Smooth muscle cell (in vitro differentiated cells): ENCODE measurements around the gene DAPK1. TPM values are rescaled to one million over a fixed set of nuclear protein-coding genes. Genes with fewer than 3 reads are reported as not detected.

ENCODE experiments used
- DNase-seq: peaks from one replicate; lab custom pipeline; 2025; ENCODE audit not compliant: unreplicated experiment; lab: John Stamatoyannopoulos, UW
- H2AFZ ChIP-seq: fragments of 200-600 bp; sonication (generic); 2 replicates; pipeline ENCODE4 v1.6.0; 2016; ENCODE audit warnings: antibody characterized with exemption, low read depth, mild to moderate bottlenecking
- H3F3A ChIP-seq: fragments of 200-600 bp; sonication (generic); 2 replicates; pipeline ENCODE4 v1.6.0; 2017; ENCODE audit warnings: antibody characterized with exemption, low read depth
- H3K27ac ChIP-seq: fragments of 200-600 bp; sonication (generic); 2 replicates; pipeline ENCODE4 v1.5.1; 2016; ENCODE audit warnings: low read depth, mild to moderate bottlenecking
- H3K27me3 ChIP-seq: fragments of 200-600 bp; sonication (generic); 2 replicates; pipeline ENCODE4 v1.6.1; 2016; ENCODE audit warnings: low read depth, mild to moderate bottlenecking
- H3K36me3 ChIP-seq: fragments of 200-600 bp; sonication (generic); 2 replicates; pipeline ENCODE4 v1.5.1; 2016; ENCODE audit warnings: low read depth
- H3K4me1 ChIP-seq: fragments of 200-600 bp; sonication (generic); 2 replicates; pipeline ENCODE4 v1.5.1; 2016; ENCODE audit warnings: low read depth
- H3K4me2 ChIP-seq: fragments of 200-600 bp; sonication (generic); 2 replicates; pipeline ENCODE4 v1.6.0; 2016; ENCODE audit warnings: mild to moderate bottlenecking
- H3K4me3 ChIP-seq: fragments of 200-600 bp; sonication (generic); 2 replicates; pipeline ENCODE4 v1.5.1; 2016; ENCODE audit warnings: mild to moderate bottlenecking
- H3K79me2 ChIP-seq: fragments of 200-600 bp; sonication (generic); 2 replicates; pipeline ENCODE4 v1.6.0; 2016; ENCODE audit warnings: low read depth, mild to moderate bottlenecking
- H3K9ac ChIP-seq: fragments of 200-600 bp; sonication (generic); 2 replicates; pipeline ENCODE4 v1.6.0; 2016; ENCODE audit warnings: low read depth
- H3K9me3 ChIP-seq: fragments of 200-600 bp; sonication (generic); replicated peaks from 2 replicates; pipeline ENCODE4 v1.5.1; 2016; ENCODE audit warnings: low read depth
- H4K20me1 ChIP-seq: fragments of 200-600 bp; sonication (generic); 2 replicates; pipeline ENCODE4 v1.6.0; 2016; ENCODE audit warnings: low read depth
- WGBS: methylation state at CpG from one replicate; pipeline ENCODE4 v1.1.7; 2016; ENCODE audit warnings: low lambda C conversion rate; 5-methylcytosine and 5-hydroxymethylcytosine counted together
- polyA plus RNA-seq: library from polyadenylated mRNA; unstranded; fragments of >200 nt; fragmentation: Nextera tagmentation; extraction: Ambion mirVana; gene quantifications from 2 replicates; pipeline ENCODE4 v1.2.1, GENCODE V29; 2016
- total RNA-seq: library from RNA; depleted of rRNA; stranded (reverse); fragments of >200 nt; gene quantifications from 2 replicates; pipeline ENCODE4 v1.2.3, GENCODE V29; 2014
- TF ChIP-seq, protein P1 (sequence below): fragments of 200-600 bp; sonication (generic); IDR thresholded peaks from 2 replicates; pipeline ENCODE4 v1.5.1; 2017; ENCODE audit warnings: borderline replicate concordance, mild to moderate bottlenecking, antibody characterized with exemption; ENCODE audit not compliant: insufficient read depth, poor library complexity, severe bottlenecking

Gene DAPK1
- total and polyA plus RNA-seq, 2 experiments from 2014 or later, result 12.6 to 20.3 TPM

GRCh38 chr9:87610200-87611155 is 112.8 kb downstream of the DAPK1 start:
- H2AFZ ChIP-seq, result no peak overlapping the region
- peaks cover 16% of the 10 kb centered on the region for H3F3A ChIP-seq
- peaks cover 16% of the 10 kb centered on the region for H3K4me1 ChIP-seq
- WGBS, result 87% methylated on average over 12 of the region's 12 CpGs
- H3K79me2 ChIP-seq, result no peaks in the 10 kb centered on the region
- no peaks in the 10 kb centered on the region for H3K36me3 ChIP-seq
- H3K27me3 ChIP-seq, result no peaks in the 10 kb centered on the region
- no peak overlapping the region for H3K9ac ChIP-seq
- peak overlapping the region; percentile 23 for H3K4me2 ChIP-seq
- no peak overlapping the region for H3K4me3 ChIP-seq
- H3K9me3 ChIP-seq, result no peaks in the 10 kb centered on the region
- TF ChIP-seq, protein P1, sequence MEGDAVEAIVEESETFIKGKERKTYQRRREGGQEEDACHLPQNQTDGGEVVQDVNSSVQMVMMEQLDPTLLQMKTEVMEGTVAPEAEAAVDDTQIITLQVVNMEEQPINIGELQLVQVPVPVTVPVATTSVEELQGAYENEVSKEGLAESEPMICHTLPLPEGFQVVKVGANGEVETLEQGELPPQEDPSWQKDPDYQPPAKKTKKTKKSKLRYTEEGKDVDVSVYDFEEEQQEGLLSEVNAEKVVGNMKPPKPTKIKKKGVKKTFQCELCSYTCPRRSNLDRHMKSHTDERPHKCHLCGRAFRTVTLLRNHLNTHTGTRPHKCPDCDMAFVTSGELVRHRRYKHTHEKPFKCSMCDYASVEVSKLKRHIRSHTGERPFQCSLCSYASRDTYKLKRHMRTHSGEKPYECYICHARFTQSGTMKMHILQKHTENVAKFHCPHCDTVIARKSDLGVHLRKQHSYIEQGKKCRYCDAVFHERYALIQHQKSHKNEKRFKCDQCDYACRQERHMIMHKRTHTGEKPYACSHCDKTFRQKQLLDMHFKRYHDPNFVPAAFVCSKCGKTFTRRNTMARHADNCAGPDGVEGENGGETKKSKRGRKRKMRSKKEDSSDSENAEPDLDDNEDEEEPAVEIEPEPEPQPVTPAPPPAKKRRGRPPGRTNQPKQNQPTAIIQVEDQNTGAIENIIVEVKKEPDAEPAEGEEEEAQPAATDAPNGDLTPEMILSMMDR, result no peak
- no peak for DNase-seq
- no peak overlapping the region for H3K27ac ChIP-seq
- H4K20me1 ChIP-seq, result no peaks in the 10 kb centered on the region

DNA sequence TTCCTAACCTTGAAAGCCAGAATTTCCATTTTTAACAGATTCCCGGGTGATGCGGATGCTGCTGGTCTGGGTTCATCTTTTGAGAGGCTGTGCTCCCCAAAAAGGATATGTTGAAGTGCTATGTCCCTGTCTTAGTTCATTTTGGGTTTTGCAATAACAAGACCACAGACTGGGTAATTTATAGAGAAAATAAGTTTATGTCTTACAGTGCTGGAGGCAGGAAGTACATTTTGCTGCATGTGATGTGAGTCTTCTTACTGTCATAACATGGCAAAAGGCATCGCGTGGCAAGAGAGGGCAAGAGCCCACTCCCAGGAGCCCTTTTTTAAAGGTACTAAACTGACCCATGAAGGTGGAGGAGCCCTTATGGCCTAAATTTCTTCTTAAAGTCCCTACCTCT is 114.1 kb downstream of the DAPK1 start:
- Histone ChIP-seq H3K4me1 (peaks cover 22% of the 10 kb centered on the region), H3K79me2 (no peaks in the 10 kb centered on the region), H3K9me3 (no peaks in the 10 kb centered on the region), H3K27me3 (no peaks in the 10 kb centered on the region), H3K9ac (no peak overlapping the region), H3K4me2 (no peak overlapping the region), H3K27ac (no peak overlapping the region), H3K36me3 (no peaks in the 10 kb centered on the region), H2AFZ (no peak overlapping the region), H3F3A (peaks cover 9% of the 10 kb centered on the region), H3K4me3 (no peak overlapping the region), H4K20me1 (no peaks in the 10 kb centered on the region)
- DNase-seq, result no peak
- TF ChIP-seq, protein P1, result no peak
- WGBS, result 97% methylated on average over 4 of the region's 4 CpGs

DNA sequence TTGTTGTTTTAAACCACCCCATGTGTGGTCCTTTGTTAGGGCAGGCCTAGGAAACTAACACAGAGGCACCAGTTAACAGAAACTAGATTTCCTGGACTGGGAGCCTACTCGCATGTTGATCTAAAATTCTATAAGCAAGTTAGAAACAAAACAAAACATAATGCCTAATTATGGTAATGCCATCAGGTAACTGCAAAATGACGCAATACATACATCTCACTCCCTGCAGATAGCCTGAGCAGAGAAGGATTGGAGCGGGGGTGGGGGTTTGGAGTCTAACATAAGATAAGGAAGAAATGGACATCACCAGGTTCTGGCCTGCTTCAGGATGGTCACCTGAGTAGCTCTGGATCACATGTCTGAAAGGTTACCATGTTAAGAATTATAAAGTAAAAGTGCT is 114.9 kb downstream of the DAPK1 start:
- Histone ChIP-seq H3K9ac (no peak overlapping the region), H3F3A (peaks cover 7% of the 10 kb centered on the region), H3K4me3 (no peak overlapping the region), H3K36me3 (no peaks in the 10 kb centered on the region), H2AFZ (no peak overlapping the region), H3K4me2 (no peak overlapping the region), H3K27me3 (no peaks in the 10 kb centered on the region), H3K27ac (no peak overlapping the region), H3K9me3 (no peaks in the 10 kb centered on the region), H4K20me1 (no peaks in the 10 kb centered on the region), H3K4me1 (peaks cover 14% of the 10 kb centered on the region), H3K79me2 (no peaks in the 10 kb centered on the region)
- TF ChIP-seq, protein P1, result no peak
- WGBS, result 97% methylated on average over 3 of the region's 3 CpGs
- no peak for DNase-seq
